Activated B cell treated with CpG ODN at 0.5 μM for 24 hours (primary cell): ENCODE data around the gene ANGEL1. TPM values are rescaled to one million over a fixed set of nuclear protein-coding genes. Genes with fewer than 3 reads are reported as not detected.

ENCODE experiments used
- ATAC-seq: fragments of 200-7000 bp; cut with Tn5 transposase; one replicate; pipeline ENCODE4 v1.10.0; 2021; ENCODE audit warnings: low read depth, mild to moderate bottlenecking, moderate library complexity
- CTCF ChIA-PET: fragments of 350-600 bp; sonication (Branson Sonifier 250); formaldehyde crosslinking; loops from one replicate; lab custom pipeline; 2021; ENCODE audit warnings: antibody characterized with exemption; lab: Charles Lee
- POLR2A ChIA-PET: fragments of 350-600 bp; sonication (Branson Sonifier 250); formaldehyde crosslinking; loops from one replicate; lab custom pipeline; 2021; ENCODE audit warnings: antibody characterized with exemption; lab: Charles Lee
- DNase-seq: peaks from one replicate; pipeline ENCODE4 v3.0.0; 2022
- H3K27ac Mint-ChIP-seq: one replicate; pipeline ENCODE4 v1.8.0; 2020; ENCODE audit warnings: mixed read lengths
- H3K27me3 Mint-ChIP-seq: one replicate; pipeline ENCODE4 v1.8.0; 2021; ENCODE audit warnings: mixed read lengths
- H3K36me3 Mint-ChIP-seq: one replicate; pipeline ENCODE4 v1.8.0; 2021; ENCODE audit warnings: low read depth, mixed read lengths
- H3K4me1 Mint-ChIP-seq: one replicate; pipeline ENCODE4 v1.8.0; 2021; ENCODE audit warnings: mixed read lengths
- H3K4me3 Mint-ChIP-seq: one replicate; pipeline ENCODE4 v1.8.0; 2020; ENCODE audit warnings: mild to moderate bottlenecking, mixed read lengths
- H3K9me3 Mint-ChIP-seq: one replicate; pipeline ENCODE4 v1.8.0; 2020; ENCODE audit warnings: mixed read lengths
- intact Hi-C: fragments of 100-400 bp; cut with micrococcal nuclease; formaldehyde crosslinking; loops from one replicate; pipeline ENCODE4 v1.15.1; 2024
- total RNA-seq: library from RNA; stranded (reverse); gene quantifications from 2 replicates; pipeline ENCODE4 v1.2.3, GENCODE V29; 2022
- TF ChIP-seq, protein P1 (sequence below): fragments of 200-600 bp; IDR thresholded peaks from one replicate; pipeline ENCODE4 v1.8.0; 2022; ENCODE audit warnings: antibody characterized with exemption, mild to moderate bottlenecking

Gene ANGEL1
- total RNA-seq, 1 donor from 2014 or later = 17.9 TPM

DNA sequence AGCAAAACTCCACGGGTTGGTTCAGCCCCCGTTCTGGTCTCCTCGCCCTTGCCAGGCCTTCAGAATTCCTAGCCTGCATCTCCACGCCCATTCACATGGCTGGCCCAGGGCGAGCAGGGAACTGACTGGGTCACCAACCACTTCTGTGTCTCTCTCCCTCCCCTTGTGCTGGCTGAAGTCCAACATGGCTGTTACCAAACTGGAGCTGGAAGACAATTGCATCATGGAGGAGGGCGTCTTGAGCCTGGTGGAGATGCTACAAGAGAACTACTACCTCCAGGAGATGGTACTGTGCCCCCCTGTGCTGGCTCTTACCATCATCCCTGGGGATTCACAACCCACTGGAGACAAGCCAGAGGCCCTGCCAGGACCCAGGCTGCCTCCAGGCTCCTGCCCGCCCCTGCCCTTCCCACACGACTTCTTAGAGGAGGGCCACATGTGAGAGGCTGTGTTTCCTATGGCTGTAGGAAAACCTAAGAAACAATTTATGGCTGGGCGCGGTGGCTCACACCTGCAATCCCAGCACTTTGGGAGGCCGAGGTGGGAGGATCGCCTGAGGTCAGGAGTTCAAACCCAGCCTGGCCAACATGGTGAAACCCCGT, 23.4 kb upstream of the ANGEL1 start:
- Mint-ChIP-seq H3K36me3 (no peaks in the 10 kb centered on the region), H3K4me1 (no peaks in the 10 kb centered on the region), H3K27ac (no peak overlapping the region), H3K9me3 (no peaks in the 10 kb centered on the region), H3K4me3 (no peak overlapping the region), H3K27me3 (peaks cover 19% of the 10 kb centered on the region)
- intact Hi-C loops = no loop called here
- TF ChIP-seq, protein P1, sequence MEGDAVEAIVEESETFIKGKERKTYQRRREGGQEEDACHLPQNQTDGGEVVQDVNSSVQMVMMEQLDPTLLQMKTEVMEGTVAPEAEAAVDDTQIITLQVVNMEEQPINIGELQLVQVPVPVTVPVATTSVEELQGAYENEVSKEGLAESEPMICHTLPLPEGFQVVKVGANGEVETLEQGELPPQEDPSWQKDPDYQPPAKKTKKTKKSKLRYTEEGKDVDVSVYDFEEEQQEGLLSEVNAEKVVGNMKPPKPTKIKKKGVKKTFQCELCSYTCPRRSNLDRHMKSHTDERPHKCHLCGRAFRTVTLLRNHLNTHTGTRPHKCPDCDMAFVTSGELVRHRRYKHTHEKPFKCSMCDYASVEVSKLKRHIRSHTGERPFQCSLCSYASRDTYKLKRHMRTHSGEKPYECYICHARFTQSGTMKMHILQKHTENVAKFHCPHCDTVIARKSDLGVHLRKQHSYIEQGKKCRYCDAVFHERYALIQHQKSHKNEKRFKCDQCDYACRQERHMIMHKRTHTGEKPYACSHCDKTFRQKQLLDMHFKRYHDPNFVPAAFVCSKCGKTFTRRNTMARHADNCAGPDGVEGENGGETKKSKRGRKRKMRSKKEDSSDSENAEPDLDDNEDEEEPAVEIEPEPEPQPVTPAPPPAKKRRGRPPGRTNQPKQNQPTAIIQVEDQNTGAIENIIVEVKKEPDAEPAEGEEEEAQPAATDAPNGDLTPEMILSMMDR = no peak
- ChIA-PET CTCF (no interaction called here), POLR2A (no interaction called here)
- ATAC-seq = no peak
- DNase-seq = no peak

DNA sequence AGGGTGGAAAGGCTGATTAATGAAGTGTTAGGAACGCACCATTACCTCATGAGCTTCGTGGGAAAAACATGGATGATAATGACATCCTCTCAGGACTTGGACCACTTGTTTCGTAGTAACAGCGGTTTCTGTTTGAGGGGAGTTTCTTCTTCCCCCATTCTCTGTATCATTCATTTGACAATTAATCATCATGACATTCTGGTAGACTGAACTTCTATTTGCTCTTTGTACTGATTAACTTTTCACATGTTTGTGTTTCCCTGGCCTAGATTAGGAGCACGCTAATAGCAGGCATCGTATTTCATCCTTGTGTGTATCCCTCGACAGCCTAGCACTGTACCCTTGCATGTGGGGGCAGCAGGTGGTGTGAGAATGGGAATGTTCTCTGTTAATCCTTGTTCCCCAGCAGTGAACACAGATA, 21.6 kb upstream of the ANGEL1 start:
- H3K4me1 Mint-ChIP-seq = no peaks in the 10 kb centered on the region
- H3K27ac Mint-ChIP-seq = no peak overlapping the region
- H3K36me3 Mint-ChIP-seq = no peaks in the 10 kb centered on the region
- ATAC-seq (no peak), DNase-seq (no peak)
- POLR2A ChIA-PET = no interaction called here
- TF ChIP-seq, protein P1 = no peak
- peaks cover 17% of the 10 kb centered on the region for H3K27me3 Mint-ChIP-seq
- intact Hi-C loops = no loop called here
- CTCF ChIA-PET = no interaction called here
- H3K4me3 Mint-ChIP-seq = no peak overlapping the region
- no peaks in the 10 kb centered on the region for H3K9me3 Mint-ChIP-seq

DNA sequence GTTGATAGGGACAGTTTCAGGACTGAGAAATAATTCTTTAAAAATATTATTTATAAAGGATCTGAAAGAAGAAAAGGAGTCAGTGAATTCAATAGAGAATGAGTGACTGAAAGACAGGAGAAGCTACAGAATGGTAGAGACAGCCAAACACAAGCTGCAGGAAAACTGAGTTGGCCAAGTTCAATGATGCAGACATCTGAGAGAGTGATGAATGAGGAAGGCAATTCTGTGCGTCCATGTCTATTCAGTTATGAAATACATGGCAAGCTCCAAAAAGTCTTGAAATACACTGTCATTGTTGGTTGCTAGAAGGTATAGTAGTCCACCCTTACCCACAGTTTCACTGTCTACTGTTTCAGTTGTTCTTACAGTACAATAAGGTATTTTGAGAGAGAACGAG, 20.3 kb upstream of the ANGEL1 start:
- ATAC-seq = no peak
- POLR2A ChIA-PET = interaction anchor here (0.7 kb wide), 1 partner anchor 10 kb away, joined by 6 read pairs; no protein-coding TSS in a partner anchor
- no peak for DNase-seq
- Mint-ChIP-seq H3K27me3 (peaks cover 19% of the 10 kb centered on the region), H3K4me1 (no peaks in the 10 kb centered on the region), H3K4me3 (no peak overlapping the region), H3K36me3 (no peaks in the 10 kb centered on the region), H3K27ac (no peak overlapping the region), H3K9me3 (no peaks in the 10 kb centered on the region)
- intact Hi-C loops = no loop called here
- TF ChIP-seq, protein P1 = no peak
- CTCF ChIA-PET = no interaction called here

DNA sequence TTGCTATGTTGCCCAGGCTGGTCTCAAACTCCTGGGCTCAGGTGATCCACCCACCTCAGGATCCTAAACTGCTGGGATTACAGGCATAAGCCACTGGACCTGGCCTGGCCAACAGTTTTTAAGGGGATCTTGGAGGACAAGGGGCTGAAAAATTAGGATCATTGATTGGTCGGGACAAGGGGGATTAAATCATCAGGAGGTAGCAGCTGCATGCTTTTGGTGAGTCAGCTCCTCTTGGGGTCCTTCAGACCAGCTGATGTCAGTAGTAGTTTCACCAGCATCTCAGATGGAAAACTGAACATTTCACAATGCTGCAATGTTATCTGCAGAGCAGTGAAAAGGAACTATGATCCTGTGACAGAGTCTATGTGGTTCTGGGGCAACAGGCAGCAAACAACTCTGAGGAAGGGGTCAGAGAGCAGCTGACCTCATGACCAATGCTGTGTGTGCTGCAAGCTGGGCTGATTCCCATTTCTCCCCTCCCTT, 19.9 kb upstream of the ANGEL1 start:
- TF ChIP-seq, protein P1 = no peak
- ATAC-seq = no peak
- DNase-seq = no peak
- Mint-ChIP-seq H3K27ac (no peak overlapping the region), H3K4me1 (no peaks in the 10 kb centered on the region), H3K9me3 (no peaks in the 10 kb centered on the region), H3K27me3 (peaks cover 19% of the 10 kb centered on the region), H3K4me3 (no peak overlapping the region), H3K36me3 (no peaks in the 10 kb centered on the region)
- ChIA-PET CTCF (no interaction called here), POLR2A (interaction anchor here (0.7 kb wide), 1 partner anchor 10 kb away, joined by 6 read pairs; no protein-coding TSS in a partner anchor)
- intact Hi-C loops = no loop called here

DNA sequence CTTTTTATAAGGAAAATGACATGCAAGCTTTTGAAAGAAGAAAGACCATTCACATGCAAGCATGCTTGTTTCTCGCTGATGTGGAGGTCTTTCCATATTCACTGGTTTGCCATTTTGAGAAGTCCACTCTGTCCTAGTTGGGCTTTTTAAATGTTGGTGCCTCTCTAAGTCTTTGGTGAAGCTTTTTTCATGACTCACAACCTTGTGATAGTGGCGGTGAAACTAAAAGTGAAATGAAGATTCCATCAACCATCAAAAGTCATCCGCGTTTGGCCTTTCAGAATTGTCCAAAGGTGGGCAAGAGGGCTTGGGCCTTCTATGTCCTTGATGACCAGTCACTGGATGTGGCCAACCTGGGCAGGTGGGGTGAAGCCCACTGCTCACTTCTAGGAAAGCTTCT, 17.9 kb upstream of the ANGEL1 start:
- TF ChIP-seq, protein P1 = no peak
- Mint-ChIP-seq H3K4me1 (no peaks in the 10 kb centered on the region), H3K9me3 (no peaks in the 10 kb centered on the region), H3K27me3 (peaks cover 14% of the 10 kb centered on the region), H3K4me3 (no peak overlapping the region), H3K36me3 (no peaks in the 10 kb centered on the region), H3K27ac (no peak overlapping the region)
- no peak for ATAC-seq
- DNase-seq = no peak
- POLR2A ChIA-PET = no interaction called here
- CTCF ChIA-PET = no interaction called here
- intact Hi-C loops = no loop called here
